ENCODE measurements around the gene CDH26.
"Not testable (repeated sequence)": the region's sequence is repeated elsewhere in the genome, so short reads cannot be mapped to it uniquely, and the experiment has no call there.

Gene CDH26

GRCh38 chr20:59949911-59950310 lies 8.3 kb upstream of the CDH26 start:
- no peak for TF ChIP-seq CTCF (conservative IDR thresholded peaks at IDR 0.05)
- no peak for TF ChIP-seq ZFX (IDR thresholded peaks at IDR 0.05)
- no peak overlapping the region for H3K27ac ChIP-seq

GRCh38 chr20:59954718-59955117 lies 3.5 kb upstream of the CDH26 start:
- no peak for TF ChIP-seq ZFX (IDR thresholded peaks at IDR 0.05)
- TF ChIP-seq CTCF (conservative IDR thresholded peaks at IDR 0.05) = no peak
- H3K27ac ChIP-seq = no peak overlapping the region

GRCh38 chr20:59955131-59955796 lies 3.0 kb upstream of the CDH26 start:
- TF ChIP-seq CTCF (conservative IDR thresholded peaks at IDR 0.05) (peak; percentile 81), ZFX (IDR thresholded peaks at IDR 0.05) (no peak)

GRCh38 chr20:59957568-59957967 lies 655 bp upstream of the CDH26 start:
- H3K27ac ChIP-seq = not testable (repeated sequence)

More at GRCh38 chr20:59955131-59955796, 3.0 kb upstream of the CDH26 start:
- no peak overlapping the region for H3K27ac ChIP-seq

- H3K27ac ChIP-seq = peak overlapping the region; percentile 63
- no peak for TF ChIP-seq ZFX (IDR thresholded peaks at IDR 0.05)
- TF ChIP-seq CTCF (conservative IDR thresholded peaks at IDR 0.05) = no peak
Measured at GRCh38 chr20:59958626-59959025, 403 bp downstream of the CDH26 start.

- H3K27ac ChIP-seq = no peak overlapping the region
- TF ChIP-seq ZFX (IDR thresholded peaks at IDR 0.05) (no peak), CTCF (conservative IDR thresholded peaks at IDR 0.05) (no peak)
Measured at GRCh38 chr20:59961423-59961822, 3.2 kb downstream of the CDH26 start.

GRCh38 chr20:59962155-59962554 lies 3.9 kb downstream of the CDH26 start:
- TF ChIP-seq CTCF (conservative IDR thresholded peaks at IDR 0.05) (no peak), ZFX (IDR thresholded peaks at IDR 0.05) (no peak)
- no peak overlapping the region for H3K27ac ChIP-seq

GRCh38 chr20:59966428-59966827 lies 8.2 kb downstream of the CDH26 start:
- no peak for TF ChIP-seq CTCF (conservative IDR thresholded peaks at IDR 0.05)
- no peak for TF ChIP-seq ZFX (IDR thresholded peaks at IDR 0.05)
- H3K27ac ChIP-seq = no peak overlapping the region

Data from C4-2B (cell line).